Neural cell (in vitro differentiated cells): ENCODE results near the gene TMEM250. TPM values are rescaled to one million over a fixed set of nuclear protein-coding genes. Genes with fewer than 3 reads are reported as not detected.

Source experiments
- H2AFZ ChIP-seq: fragments of 200-600, 300-800 bp; sonication (generic), shearing (Covaris generic); 2 replicates; pipeline ENCODE4 v1.6.0; 2014; ENCODE audit warnings: low read depth, mild to moderate bottlenecking, antibody characterized with exemption, low read length, moderate library complexity
- H3F3A ChIP-seq: fragments of 200-600 bp; shearing (Covaris generic); 2 replicates; pipeline ENCODE4 v1.6.1; 2016; ENCODE audit warnings: mild to moderate bottlenecking, moderate library complexity, mixed read lengths, antibody characterized with exemption, low read length; ENCODE audit not compliant: insufficient read depth, poor library complexity, severe bottlenecking
- H3K27ac ChIP-seq: fragments of 200-600, 300-800 bp; sonication (generic), shearing (Covaris generic); 2 replicates; pipeline ENCODE4 v1.5.1; 2014; ENCODE audit warnings: mild to moderate bottlenecking, low read length, moderate library complexity
- H3K27me3 ChIP-seq: fragments of 300-800, 200-600 bp; sonication (generic), shearing (Covaris generic); 2 replicates; pipeline ENCODE4 v1.6.0; 2014; ENCODE audit warnings: mild to moderate bottlenecking, low read depth, low read length, moderate library complexity; ENCODE audit not compliant: insufficient read depth
- H3K36me3 ChIP-seq: fragments of 300-800, 200-600 bp; sonication (generic), shearing (Covaris generic); 2 replicates; pipeline ENCODE4 v1.5.1; 2014; ENCODE audit warnings: mild to moderate bottlenecking, antibody characterized with exemption, low read length, moderate library complexity; ENCODE audit not compliant: insufficient read depth
- H3K4me2 ChIP-seq: fragments of 300-800, 200-600 bp; sonication (generic), shearing (Covaris generic); 2 replicates; pipeline ENCODE4 v1.6.0; 2014; ENCODE audit warnings: mild to moderate bottlenecking, low read length
- H3K4me3 ChIP-seq: fragments of 300-800, 200-600 bp; sonication (generic), shearing (Covaris generic); 2 replicates; pipeline ENCODE4 v1.5.1; 2014; ENCODE audit warnings: mild to moderate bottlenecking, low read length, moderate library complexity
- H3K79me2 ChIP-seq: fragments of 200-600 bp; shearing (Covaris generic); replicated peaks from 2 replicates; pipeline ENCODE4 v1.6.0; 2014; ENCODE audit warnings: mild to moderate bottlenecking, low read length, moderate library complexity; ENCODE audit not compliant: insufficient read depth
- H3K9ac ChIP-seq: fragments of 300-800, 200-600 bp; sonication (generic), shearing (Covaris generic); 2 replicates; pipeline ENCODE4 v1.6.1; 2016; ENCODE audit warnings: mild to moderate bottlenecking, low read length, mixed read lengths
- H3K9me2 ChIP-seq: fragments of 200-600 bp; shearing (Covaris generic); 2 replicates; pipeline ENCODE4 v1.6.1; 2016; ENCODE audit warnings: mild to moderate bottlenecking, low read length, mixed read lengths; ENCODE audit not compliant: insufficient read depth
- H3K9me3 ChIP-seq: fragments of 200-600, 300-800 bp; sonication (generic), shearing (Covaris generic); 2 replicates; pipeline ENCODE4 v1.6.1; 2016; ENCODE audit warnings: mild to moderate bottlenecking, mixed run types, low read length, moderate library complexity, mixed read lengths
- H4K20me1 ChIP-seq: fragments of 200-600 bp; shearing (Covaris generic); 2 replicates; pipeline ENCODE4 v1.6.1; 2016; ENCODE audit warnings: mild to moderate bottlenecking, mixed run types; ENCODE audit not compliant: insufficient read depth
- EP300 ChIP-seq: fragments of 450-650 bp; conservative IDR thresholded peaks from 2 replicates; pipeline ENCODE4 v1.6.1; 2014; ENCODE audit warnings: antibody characterized with exemption, mild to moderate bottlenecking, moderate library complexity; ENCODE audit not compliant: poor library complexity, severe bottlenecking
- EZH2 ChIP-seq: fragments of 200-600, 300-800 bp; shearing (Covaris generic), sonication (generic); IDR thresholded peaks from 2 replicates; pipeline ENCODE4 v1.6.1; 2014; ENCODE audit warnings: antibody characterized with exemption, low read length, borderline replicate concordance, mild to moderate bottlenecking; ENCODE audit not compliant: insufficient read depth, poor library complexity, severe bottlenecking
- MXI1 ChIP-seq: fragments of 450-650 bp; conservative IDR thresholded peaks from 2 replicates; pipeline ENCODE4 v1.6.1; 2014; ENCODE audit warnings: antibody characterized with exemption, mild to moderate bottlenecking; ENCODE audit not compliant: poor library complexity, severe bottlenecking
- POLR2AphosphoS5 ChIP-seq: IDR thresholded peaks from 2 replicates; pipeline ENCODE4 v1.6.1; 2012
- RAD21 ChIP-seq: fragments of 450-650 bp; conservative IDR thresholded peaks from 2 replicates; pipeline ENCODE4 v1.6.1; 2014; ENCODE audit warnings: antibody characterized with exemption, mild to moderate bottlenecking, moderate library complexity
- SMC3 ChIP-seq: fragments of 450-650 bp; conservative IDR thresholded peaks from 2 replicates; pipeline ENCODE4 v1.6.1; 2014; ENCODE audit warnings: antibody characterized with exemption, mild to moderate bottlenecking, moderate library complexity; ENCODE audit not compliant: poor library complexity
- TAF1 ChIP-seq: IDR thresholded peaks from 2 replicates; pipeline ENCODE4 v1.6.1; 2012; ENCODE audit warnings: low read depth
- polyA plus RNA-seq: library from polyadenylated mRNA; depleted of rRNA; stranded (reverse); fragments of >200 nt; gene quantifications from 2 replicates; pipeline ENCODE4 v1.2.3, GENCODE V29; 2014
- TF ChIP-seq, protein P1 (sequence below): IDR thresholded peaks from 2 replicates; pipeline ENCODE4 v1.6.1; 2012; ENCODE audit warnings: borderline replicate concordance
- TF ChIP-seq, protein P2 (sequence below): fragments of 450-650 bp; IDR thresholded peaks from 2 replicates; pipeline ENCODE4 v1.5.1; 2014; ENCODE audit warnings: antibody characterized with exemption, mild to moderate bottlenecking, moderate library complexity; ENCODE audit not compliant: poor library complexity, severe bottlenecking

TMEM250 gene
- polyA plus RNA-seq, 1 donor from 2014 or later = 15.0 TPM

DNA sequence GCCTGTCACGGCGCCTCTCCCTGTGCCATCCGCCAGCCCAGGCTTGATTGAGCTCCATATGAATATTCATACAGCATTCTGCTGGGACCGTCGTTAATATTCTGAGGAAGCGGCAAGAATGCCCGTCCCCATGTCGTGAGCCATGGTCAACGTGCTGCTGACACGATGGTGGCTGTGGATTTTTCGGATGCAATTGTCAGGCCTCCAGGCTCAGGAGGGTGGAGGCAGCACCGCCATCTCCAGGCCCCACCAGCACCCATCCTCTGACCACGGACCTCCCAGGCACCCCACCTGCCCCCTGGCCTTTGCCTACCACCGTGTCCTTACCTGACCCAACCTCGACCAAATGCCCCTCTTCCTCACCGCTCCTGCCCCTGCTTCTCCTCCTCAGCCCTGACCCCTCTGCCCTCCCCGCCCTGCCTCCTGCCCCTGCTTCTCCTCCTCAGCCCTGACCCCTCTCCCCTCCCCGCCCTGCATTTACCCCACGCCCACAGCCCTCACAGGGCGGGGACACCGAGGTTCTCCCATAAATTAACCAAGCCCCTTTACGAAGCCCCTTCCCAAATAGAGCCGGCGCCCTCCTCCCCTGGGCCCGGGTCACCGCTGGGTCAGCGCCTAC is 9.9 kb downstream of the TMEM250 start:
- Histone ChIP-seq H3K79me2 (no peaks in the 10 kb centered on the region), H4K20me1 (no peaks in the 10 kb centered on the region), H3K9me2 (no peaks in the 10 kb centered on the region), H3K9ac (peak overlapping the region; percentile 45), H2AFZ (no peak overlapping the region), H3K9me3 (no peaks in the 10 kb centered on the region), H3K27me3 (no peaks in the 10 kb centered on the region), H3K4me3 (no peak overlapping the region), H3K36me3 (no peaks in the 10 kb centered on the region), H3F3A (no peaks in the 10 kb centered on the region), H3K4me2 (no peak overlapping the region), H3K27ac (no peak overlapping the region)
- TF ChIP-seq RAD21 = no peak
- TF ChIP-seq SMC3 = no peak
- no peak for TF ChIP-seq MXI1
- no peak for TF ChIP-seq EZH2
- TF ChIP-seq POLR2AphosphoS5 = no peak
- TF ChIP-seq EP300 = no peak
- TF ChIP-seq, protein P1, sequence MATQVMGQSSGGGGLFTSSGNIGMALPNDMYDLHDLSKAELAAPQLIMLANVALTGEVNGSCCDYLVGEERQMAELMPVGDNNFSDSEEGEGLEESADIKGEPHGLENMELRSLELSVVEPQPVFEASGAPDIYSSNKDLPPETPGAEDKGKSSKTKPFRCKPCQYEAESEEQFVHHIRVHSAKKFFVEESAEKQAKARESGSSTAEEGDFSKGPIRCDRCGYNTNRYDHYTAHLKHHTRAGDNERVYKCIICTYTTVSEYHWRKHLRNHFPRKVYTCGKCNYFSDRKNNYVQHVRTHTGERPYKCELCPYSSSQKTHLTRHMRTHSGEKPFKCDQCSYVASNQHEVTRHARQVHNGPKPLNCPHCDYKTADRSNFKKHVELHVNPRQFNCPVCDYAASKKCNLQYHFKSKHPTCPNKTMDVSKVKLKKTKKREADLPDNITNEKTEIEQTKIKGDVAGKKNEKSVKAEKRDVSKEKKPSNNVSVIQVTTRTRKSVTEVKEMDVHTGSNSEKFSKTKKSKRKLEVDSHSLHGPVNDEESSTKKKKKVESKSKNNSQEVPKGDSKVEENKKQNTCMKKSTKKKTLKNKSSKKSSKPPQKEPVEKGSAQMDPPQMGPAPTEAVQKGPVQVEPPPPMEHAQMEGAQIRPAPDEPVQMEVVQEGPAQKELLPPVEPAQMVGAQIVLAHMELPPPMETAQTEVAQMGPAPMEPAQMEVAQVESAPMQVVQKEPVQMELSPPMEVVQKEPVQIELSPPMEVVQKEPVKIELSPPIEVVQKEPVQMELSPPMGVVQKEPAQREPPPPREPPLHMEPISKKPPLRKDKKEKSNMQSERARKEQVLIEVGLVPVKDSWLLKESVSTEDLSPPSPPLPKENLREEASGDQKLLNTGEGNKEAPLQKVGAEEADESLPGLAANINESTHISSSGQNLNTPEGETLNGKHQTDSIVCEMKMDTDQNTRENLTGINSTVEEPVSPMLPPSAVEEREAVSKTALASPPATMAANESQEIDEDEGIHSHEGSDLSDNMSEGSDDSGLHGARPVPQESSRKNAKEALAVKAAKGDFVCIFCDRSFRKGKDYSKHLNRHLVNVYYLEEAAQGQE = no peak
- TF ChIP-seq TAF1 = no peak
- TF ChIP-seq, protein P2, sequence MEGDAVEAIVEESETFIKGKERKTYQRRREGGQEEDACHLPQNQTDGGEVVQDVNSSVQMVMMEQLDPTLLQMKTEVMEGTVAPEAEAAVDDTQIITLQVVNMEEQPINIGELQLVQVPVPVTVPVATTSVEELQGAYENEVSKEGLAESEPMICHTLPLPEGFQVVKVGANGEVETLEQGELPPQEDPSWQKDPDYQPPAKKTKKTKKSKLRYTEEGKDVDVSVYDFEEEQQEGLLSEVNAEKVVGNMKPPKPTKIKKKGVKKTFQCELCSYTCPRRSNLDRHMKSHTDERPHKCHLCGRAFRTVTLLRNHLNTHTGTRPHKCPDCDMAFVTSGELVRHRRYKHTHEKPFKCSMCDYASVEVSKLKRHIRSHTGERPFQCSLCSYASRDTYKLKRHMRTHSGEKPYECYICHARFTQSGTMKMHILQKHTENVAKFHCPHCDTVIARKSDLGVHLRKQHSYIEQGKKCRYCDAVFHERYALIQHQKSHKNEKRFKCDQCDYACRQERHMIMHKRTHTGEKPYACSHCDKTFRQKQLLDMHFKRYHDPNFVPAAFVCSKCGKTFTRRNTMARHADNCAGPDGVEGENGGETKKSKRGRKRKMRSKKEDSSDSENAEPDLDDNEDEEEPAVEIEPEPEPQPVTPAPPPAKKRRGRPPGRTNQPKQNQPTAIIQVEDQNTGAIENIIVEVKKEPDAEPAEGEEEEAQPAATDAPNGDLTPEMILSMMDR = no peak

DNA sequence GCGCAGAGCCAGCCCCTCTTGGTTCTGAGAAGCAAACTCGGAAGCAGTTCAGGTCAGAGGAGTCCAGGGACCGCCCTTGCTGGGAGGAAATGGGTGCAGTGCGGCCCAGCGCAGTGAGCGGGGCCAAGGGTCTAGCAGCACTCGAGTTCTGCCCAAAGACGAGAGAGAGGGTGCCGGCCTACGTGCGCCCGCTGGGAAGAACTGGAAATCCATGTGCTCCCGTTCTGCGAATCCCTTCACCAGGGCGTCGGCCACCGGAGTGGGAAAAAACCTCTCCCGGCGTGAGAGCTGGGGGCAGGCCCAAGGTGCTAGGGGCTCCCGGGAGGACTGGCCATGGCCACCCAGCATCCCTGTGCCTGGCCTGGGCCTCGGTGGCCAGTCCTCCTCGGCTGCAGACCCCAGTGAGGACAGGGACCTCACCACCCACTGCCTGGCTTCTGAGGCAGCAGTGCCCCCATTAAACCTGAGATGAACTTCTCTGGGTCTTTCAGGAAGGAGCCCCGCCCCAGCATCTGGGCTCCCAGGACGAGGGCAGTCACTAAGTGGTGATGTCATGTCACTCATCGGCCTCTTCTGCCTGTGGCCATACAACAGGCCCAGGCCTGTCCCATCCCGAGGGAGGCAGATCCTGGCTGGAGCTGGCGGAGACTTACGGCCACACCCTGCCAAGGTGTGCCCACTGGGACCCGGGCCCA is 10.6 kb downstream of the TMEM250 start:
- H3K4me3 ChIP-seq = no peak overlapping the region
- H3K36me3 ChIP-seq = no peaks in the 10 kb centered on the region
- no peak overlapping the region for H3K9ac ChIP-seq
- H4K20me1 ChIP-seq = no peaks in the 10 kb centered on the region
- H3F3A ChIP-seq = no peaks in the 10 kb centered on the region
- H3K27ac ChIP-seq = no peak overlapping the region
- H2AFZ ChIP-seq = no peak overlapping the region
- no peaks in the 10 kb centered on the region for H3K9me2 ChIP-seq
- H3K9me3 ChIP-seq = no peaks in the 10 kb centered on the region
- H3K4me2 ChIP-seq = no peak overlapping the region
- no peaks in the 10 kb centered on the region for H3K27me3 ChIP-seq
- TF ChIP-seq, protein P1 = no peak
- TF ChIP-seq, protein P2 = no peak
- TF ChIP-seq EP300 (no peak), EZH2 (no peak), SMC3 (no peak), TAF1 (no peak), RAD21 (no peak), MXI1 (no peak), POLR2AphosphoS5 (no peak)
- no peaks in the 10 kb centered on the region for H3K79me2 ChIP-seq
